G401 (cell line): ENCODE results near the gene EPHB2. TPM values are rescaled to one million over a fixed set of nuclear protein-coding genes. Genes with fewer than 3 reads are reported as not detected.
"Not testable (repeated sequence)": the region's sequence is repeated elsewhere in the genome, so short reads cannot be mapped to it uniquely, and the experiment has no call there.

Source experiments
- DNase-seq: peaks from one replicate; pipeline ENCODE4 v3.0.0-alpha.2; 2015; ENCODE audit warnings: low spot score
- in situ Hi-C: cut with HindIII; loops from 2 replicates; pipeline ENCODE4 v1.10.0; 2016; ENCODE audit warnings: low sequenced_read_pairs, mixed read lengths
- total RNA-seq: library from RNA; depleted of rRNA; stranded (reverse); fragments of >200 nt; shearing (Covaris generic); gene quantifications from 2 replicates; pipeline ENCODE4 v1.2.3, GENCODE V29; 2014

Gene EPHB2
- total RNA-seq, 1 experiment from 2014 or later = 0.14 TPM

- DNase-seq = peak; percentile 87
- in situ Hi-C loops = no loop called here
Measured at GRCh38 chr1:22841860-22842281, 131.2 kb downstream of the EPHB2 start.

- DNase-seq, in situ Hi-C loops: not testable (repeated sequence)
Measured at GRCh38 chr1:22843441-22844183, 133.0 kb downstream of the EPHB2 start.

GRCh38 chr1:22844621-22845020, 134.0 kb downstream of the EPHB2 start:
- in situ Hi-C loops = no loop called here
- no peak for DNase-seq

GRCh38 chr1:22845398-22845935, 134.8 kb downstream of the EPHB2 start:
- in situ Hi-C loops = no loop called here

GRCh38 chr1:22846458-22846857, 135.8 kb downstream of the EPHB2 start:
- in situ Hi-C loops = no loop called here
- no peak for DNase-seq

More at GRCh38 chr1:22845398-22845935, 134.8 kb downstream of the EPHB2 start:
- no peak for DNase-seq

GRCh38 chr1:22847249-22847648, 136.6 kb downstream of the EPHB2 start:
- no peak for DNase-seq
- in situ Hi-C loops = no loop called here

GRCh38 chr1:22847709-22848108, 137.1 kb downstream of the EPHB2 start:
- DNase-seq = no peak
- in situ Hi-C loops = no loop called here

GRCh38 chr1:22848405-22848804, 137.8 kb downstream of the EPHB2 start:
- in situ Hi-C loops = no loop called here
- no peak for DNase-seq

- in situ Hi-C loops = no loop called here
- no peak for DNase-seq
Measured at GRCh38 chr1:22849770-22850169, 139.1 kb downstream of the EPHB2 start.

- no peak for DNase-seq
- in situ Hi-C loops = no loop called here
Measured at GRCh38 chr1:22850281-22850680, 139.6 kb downstream of the EPHB2 start.

GRCh38 chr1:22850681-22851080, 140.0 kb downstream of the EPHB2 start:
- in situ Hi-C loops = no loop called here
- no peak for DNase-seq

GRCh38 chr1:22851517-22851916, 140.9 kb downstream of the EPHB2 start:
- no peak for DNase-seq
- in situ Hi-C loops = no loop called here

- in situ Hi-C loops = no loop called here
- DNase-seq = no peak
Measured at GRCh38 chr1:22852144-22852655, 141.6 kb downstream of the EPHB2 start.

GRCh38 chr1:22853651-22854185, 143.1 kb downstream of the EPHB2 start:
- DNase-seq = no peak
- in situ Hi-C loops = no loop called here

- no peak for DNase-seq
- in situ Hi-C loops = no loop called here
Measured at GRCh38 chr1:22854688-22855565, 144.3 kb downstream of the EPHB2 start.

GRCh38 chr1:22855668-22856606, 145.3 kb downstream of the EPHB2 start:
- DNase-seq = peak; percentile 94
- in situ Hi-C loops = no loop called here

- no peak for DNase-seq
- in situ Hi-C loops = no loop called here
Measured at GRCh38 chr1:22857661-22858060, 147.0 kb downstream of the EPHB2 start.

GRCh38 chr1:22860414-22860800, 149.8 kb downstream of the EPHB2 start:
- DNase-seq = no peak
- in situ Hi-C loops = no loop called here
